ENCODE measurements around the gene CHODL. TPM values are rescaled to one million over a fixed set of nuclear protein-coding genes. Genes with fewer than 3 reads are reported as not detected.

Gene CHODL
- total RNA-seq, 4 donors from 2014 or later, result 0.24 to 69.8 (median 0.86) TPM

DNA sequence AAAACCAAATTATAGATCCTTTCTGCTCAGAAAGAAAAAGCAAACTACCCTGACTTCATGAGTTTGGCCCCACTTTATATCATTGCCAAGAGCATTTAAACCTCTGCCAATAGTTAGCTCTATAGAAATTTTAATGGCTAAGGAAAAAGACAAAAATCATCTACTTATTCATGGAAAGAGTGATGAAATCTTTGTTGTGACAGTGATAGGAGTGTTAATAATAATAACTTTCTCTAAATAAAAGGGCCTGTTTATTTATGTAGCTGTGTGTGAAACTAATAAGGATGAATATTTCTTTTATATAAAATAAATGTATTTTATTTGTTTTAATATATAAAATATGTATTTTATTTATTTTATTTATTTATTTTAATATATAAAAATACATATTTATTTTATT is 6.4 kb downstream of the CHODL start:
- Histone ChIP-seq H3K9me3 (no peaks in the 10 kb centered on the region), H3K4me3 (no peak overlapping the region), H3K36me3 (no peaks in the 10 kb centered on the region), H3K27me3 (no peaks in the 10 kb centered on the region), H3K4me1 (no peaks in the 10 kb centered on the region), H3K27ac (no peak overlapping the region)
- TF ChIP-seq POLR2A (IDR thresholded peaks at IDR 0.05), result no peak
- TF ChIP-seq, protein P1, sequence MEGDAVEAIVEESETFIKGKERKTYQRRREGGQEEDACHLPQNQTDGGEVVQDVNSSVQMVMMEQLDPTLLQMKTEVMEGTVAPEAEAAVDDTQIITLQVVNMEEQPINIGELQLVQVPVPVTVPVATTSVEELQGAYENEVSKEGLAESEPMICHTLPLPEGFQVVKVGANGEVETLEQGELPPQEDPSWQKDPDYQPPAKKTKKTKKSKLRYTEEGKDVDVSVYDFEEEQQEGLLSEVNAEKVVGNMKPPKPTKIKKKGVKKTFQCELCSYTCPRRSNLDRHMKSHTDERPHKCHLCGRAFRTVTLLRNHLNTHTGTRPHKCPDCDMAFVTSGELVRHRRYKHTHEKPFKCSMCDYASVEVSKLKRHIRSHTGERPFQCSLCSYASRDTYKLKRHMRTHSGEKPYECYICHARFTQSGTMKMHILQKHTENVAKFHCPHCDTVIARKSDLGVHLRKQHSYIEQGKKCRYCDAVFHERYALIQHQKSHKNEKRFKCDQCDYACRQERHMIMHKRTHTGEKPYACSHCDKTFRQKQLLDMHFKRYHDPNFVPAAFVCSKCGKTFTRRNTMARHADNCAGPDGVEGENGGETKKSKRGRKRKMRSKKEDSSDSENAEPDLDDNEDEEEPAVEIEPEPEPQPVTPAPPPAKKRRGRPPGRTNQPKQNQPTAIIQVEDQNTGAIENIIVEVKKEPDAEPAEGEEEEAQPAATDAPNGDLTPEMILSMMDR (IDR thresholded peaks at IDR 0.05), result no peak
- intact Hi-C loops (cut with DNase I; ENCODE audit: low total_unique reads), result no loop called here
- DNase-seq, result no peak

GRCh38 chr21:18252256-18252655 is 7.6 kb downstream of the CHODL start:
- no peak for TF ChIP-seq POLR2A (IDR thresholded peaks at IDR 0.05)
- TF ChIP-seq, protein P1 (IDR thresholded peaks at IDR 0.05), result no peak
- DNase-seq, result no peak
- Histone ChIP-seq H3K4me3 (no peak overlapping the region), H3K27ac (no peak overlapping the region), H3K4me1 (no peaks in the 10 kb centered on the region), H3K9me3 (no peaks in the 10 kb centered on the region), H3K36me3 (no peaks in the 10 kb centered on the region), H3K27me3 (no peaks in the 10 kb centered on the region)
- intact Hi-C loops (cut with DNase I; ENCODE audit: low total_unique reads), result no loop called here

GRCh38 chr21:18252680-18253079 is 8.0 kb downstream of the CHODL start:
- DNase-seq, result no peak
- no peaks in the 10 kb centered on the region for H3K4me1 ChIP-seq
- H3K4me3 ChIP-seq, result no peak overlapping the region
- intact Hi-C loops (cut with DNase I; ENCODE audit: low total_unique reads), result no loop called here
- no peaks in the 10 kb centered on the region for H3K9me3 ChIP-seq
- H3K36me3 ChIP-seq, result no peaks in the 10 kb centered on the region
- no peak overlapping the region for H3K27ac ChIP-seq
- H3K27me3 ChIP-seq, result no peaks in the 10 kb centered on the region
- no peak for TF ChIP-seq POLR2A (IDR thresholded peaks at IDR 0.05)
- TF ChIP-seq, protein P1 (IDR thresholded peaks at IDR 0.05), result no peak

DNA sequence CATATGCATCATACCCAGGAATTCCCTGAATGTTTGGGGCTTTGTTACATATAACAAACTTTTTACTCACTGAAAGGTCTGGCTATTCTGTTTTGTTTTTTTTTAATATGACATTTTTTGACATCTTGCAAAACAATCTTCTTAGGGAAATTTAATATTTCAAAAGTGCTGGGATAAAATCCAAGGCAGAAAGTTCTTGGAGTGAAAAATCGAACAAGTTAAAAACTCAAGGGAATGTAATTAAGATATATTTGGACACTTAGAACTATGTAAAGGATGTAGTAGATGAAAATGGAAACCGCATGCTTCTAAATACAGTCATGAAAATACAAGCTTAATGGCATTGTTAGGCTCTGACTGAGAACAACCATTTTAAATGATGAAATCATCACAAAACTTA is 8.6 kb downstream of the CHODL start:
- Histone ChIP-seq H3K36me3 (no peaks in the 10 kb centered on the region), H3K4me3 (no peak overlapping the region), H3K27me3 (no peaks in the 10 kb centered on the region), H3K27ac (no peak overlapping the region), H3K9me3 (no peaks in the 10 kb centered on the region), H3K4me1 (no peaks in the 10 kb centered on the region)
- intact Hi-C loops (cut with DNase I; ENCODE audit: low total_unique reads), result no loop called here
- no peak for TF ChIP-seq POLR2A (IDR thresholded peaks at IDR 0.05)
- TF ChIP-seq, protein P1 (IDR thresholded peaks at IDR 0.05), result no peak
- DNase-seq, result no peak

GRCh38 chr21:18253799-18254198 is 9.2 kb downstream of the CHODL start:
- H3K27ac ChIP-seq, result no peak overlapping the region
- H3K4me3 ChIP-seq, result no peak overlapping the region
- no peak for DNase-seq
- no peaks in the 10 kb centered on the region for H3K36me3 ChIP-seq
- no peaks in the 10 kb centered on the region for H3K27me3 ChIP-seq
- H3K4me1 ChIP-seq, result no peaks in the 10 kb centered on the region
- intact Hi-C loops (cut with DNase I; ENCODE audit: low total_unique reads), result no loop called here
- no peaks in the 10 kb centered on the region for H3K9me3 ChIP-seq
- TF ChIP-seq, protein P1 (IDR thresholded peaks at IDR 0.05), result no peak
- no peak for TF ChIP-seq POLR2A (IDR thresholded peaks at IDR 0.05)
